ENCODE measurements around the gene SEMA5A. TPM values are rescaled to one million over a fixed set of nuclear protein-coding genes. Genes with fewer than 3 reads are reported as not detected.

Gene SEMA5A
- total and polyA plus RNA-seq, 2 of the 13 experiments (the other 11 are each of a cell fraction or from before 2014, with no cell fraction given) = 0.01 TPM; not detected in 1

GRCh38 chr5:9009931-9010651 lies 535.8 kb downstream of the SEMA5A start:
- no peak for FAIRE-seq
- POLR2A ChIA-PET = no interaction called here

More at GRCh38 chr5:9009931-9010651, 535.8 kb downstream of the SEMA5A start:
- intact Hi-C loops (cut with micrococcal nuclease; ENCODE audit: unreplicated experiment) (no loop called here), in situ Hi-C loops (cut with HindIII; ENCODE audit: extremely low pct_ligation_motif_present, low pct_unique_long_range_greater_than_20kb) (no loop called here)
- Histone ChIP-seq H4K20me1 (ENCODE audit: insufficient read depth, low read length) (no peaks in the 10 kb centered on the region), H2AFZ (ENCODE audit: low read length) (no peak overlapping the region), H3K9me3 (ENCODE audit: low read length) (peaks cover 57% of the 10 kb centered on the region), H3K27me3 (ENCODE audit: control insufficient read depth in 1 of 2, insufficient read depth in 2 of 2, low read length in 2 of 2) (no peaks in the 10 kb centered on the region), H3K36me3 (replicated peaks in 1 of 2; ENCODE audit: control insufficient read depth in 1 of 2, insufficient read depth in 2 of 2, low read length in 2 of 2) (no peaks in the 10 kb centered on the region), H3K4me2 (ENCODE audit: low read depth, low read length) (no peak overlapping the region), H3K4me3 (replicated peaks in 1 of 3; ENCODE audit: insufficient read depth in 1 of 3, low read depth in 2 of 3, low read length in 3 of 3) (no peak overlapping the region), H3K79me2 (ENCODE audit: insufficient read depth, low read length) (no peaks in the 10 kb centered on the region), H3K4me1 (ENCODE audit: insufficient read depth, low read length) (no peaks in the 10 kb centered on the region), H3K9ac (ENCODE audit: insufficient read depth, low read depth, low read length) (no peak overlapping the region), H3K27ac (ENCODE audit: extremely low read length, insufficient read depth, low read length) (no peak overlapping the region)
- no peak for TF ChIP-seq ZNF281 (CRISPR knock-in tag; IDR thresholded peaks at IDR 0.05; ENCODE audit: borderline replicate concordance)
- no peak for TF ChIP-seq ONECUT2 (CRISPR knock-in tag; IDR thresholded peaks at IDR 0.05)
- no peak for TF ChIP-seq ZNF646 (CRISPR knock-in tag; IDR thresholded peaks at IDR 0.05)
- no peak for TF ChIP-seq ZNF704 (CRISPR knock-in tag; IDR thresholded peaks at IDR 0.05; ENCODE audit: borderline replicate concordance)
- no peak for ATAC-seq
- no TSS peak for BruUV-seq (replicated peaks)
- CTCF ChIA-PET (ENCODE audit: low intra/inter-chr PET ratio, low total read pairs) = no interaction called here
- no peak for DNase-seq (ENCODE audit: low spot score)
- WGBS (ENCODE audit: low lambda C conversion rate) = 0% methylated on average over 7 of the region's 7 CpGs
